Mesodermal cell (in vitro differentiated cells): ENCODE measurements around the gene APOBEC4.
"Not testable (repeated sequence)": the region's sequence is repeated elsewhere in the genome, so short reads cannot be mapped to it uniquely, and the experiment has no call there.

Experiments
- H3K27ac ChIP-seq: 2 replicates; pipeline ENCODE4 v1.7.0; 2013; ENCODE audit warnings: mild to moderate bottlenecking, low read depth, low read length, moderate library complexity; ENCODE audit not compliant: severe bottlenecking
- H3K36me3 ChIP-seq: 2 replicates; pipeline ENCODE4 v1.7.1; 2013; ENCODE audit warnings: mild to moderate bottlenecking, low read length, moderate library complexity; ENCODE audit not compliant: control insufficient read depth, insufficient read depth
- H3K4me1 ChIP-seq: one replicate; pipeline ENCODE4 v1.7.1; 2013; ENCODE audit warnings: mild to moderate bottlenecking, low read length; ENCODE audit not compliant: insufficient read depth, control insufficient read depth, poor library complexity, severe bottlenecking
- H3K4me3 ChIP-seq: 2 replicates; pipeline ENCODE4 v1.7.0; 2013; ENCODE audit warnings: low read length, control low read depth, mild to moderate bottlenecking; ENCODE audit not compliant: insufficient read depth, poor library complexity, severe bottlenecking; ENCODE audit errors: extremely low read depth
- H3K9me3 ChIP-seq: 2 replicates; pipeline ENCODE4 v1.7.1; 2013; ENCODE audit warnings: mild to moderate bottlenecking, low read length, moderate library complexity; ENCODE audit not compliant: control insufficient read depth
- WGBS, 2 experiments: methylation state at CpG; one replicate each; pipeline ENCODE4 v1.1.5; 2013; ENCODE audit warnings: missing lambda C conversion rate in 2 of 2; ENCODE audit not compliant: insufficient coverage in 2 of 2; 5-methylcytosine and 5-hydroxymethylcytosine counted together

Gene APOBEC4

GRCh38 chr1:183612975-183613374 lies 40.1 kb downstream of the APOBEC4 start:
- H3K4me3 ChIP-seq, H3K4me1 ChIP-seq, H3K36me3 ChIP-seq, H3K9me3 ChIP-seq, H3K27ac ChIP-seq: not testable (repeated sequence)
- 100% methylated on average over 1 of the region's 3 CpGs; no CpG with 5 or more reads in 1 of the 2 experiments for WGBS, 2 experiments

DNA sequence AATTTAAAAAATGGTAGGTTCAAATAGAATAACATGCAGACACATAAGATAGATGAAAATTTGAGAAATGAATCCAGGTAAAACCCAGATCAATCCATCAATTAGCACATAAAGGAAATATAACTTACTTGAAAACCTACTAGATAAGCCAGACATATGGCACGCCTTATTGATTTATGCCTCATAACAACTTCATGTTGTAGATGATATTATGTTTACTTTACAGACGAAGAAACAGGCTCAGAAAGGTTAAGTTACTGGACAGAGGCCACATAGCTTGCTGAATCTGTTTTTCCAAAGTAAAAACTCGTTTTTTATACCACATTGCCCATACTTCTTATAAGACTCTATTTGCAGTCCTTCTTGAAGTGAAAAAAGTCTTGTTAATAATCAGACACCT lies 40.7 kb downstream of the APOBEC4 start:
- WGBS, 2 experiments = no CpG with 5 or more reads among the region's 3 CpGs
- Histone ChIP-seq H3K9me3 (no peaks in the 10 kb centered on the region), H3K4me3 (no peak overlapping the region), H3K4me1 (no peaks in the 10 kb centered on the region), H3K27ac (no peak overlapping the region), H3K36me3 (no peaks in the 10 kb centered on the region)

DNA sequence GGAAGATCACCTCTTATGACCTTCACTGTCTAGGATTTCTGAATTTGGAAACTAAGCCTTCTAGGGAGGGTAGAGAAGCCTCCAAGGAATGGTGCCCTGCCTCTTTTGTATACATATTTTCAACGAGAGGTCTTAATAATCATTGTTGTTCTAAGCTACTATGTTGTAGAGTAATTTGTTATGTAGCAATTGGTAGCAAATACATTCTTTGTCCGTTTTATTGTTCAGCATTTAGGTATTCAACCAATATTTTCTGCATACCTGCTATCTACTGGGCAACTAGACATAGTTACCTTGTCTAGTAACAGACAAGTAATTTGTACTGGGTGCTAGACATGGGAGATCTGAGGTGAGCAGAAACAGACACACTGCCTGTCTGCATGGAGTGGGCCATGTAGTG lies 42.1 kb downstream of the APOBEC4 start:
- WGBS, 2 experiments = no CpG with 5 or more reads among the region's 2 CpGs
- Histone ChIP-seq H3K4me3 (no peak overlapping the region), H3K4me1 (no peaks in the 10 kb centered on the region), H3K36me3 (no peaks in the 10 kb centered on the region), H3K27ac (no peak overlapping the region), H3K9me3 (no peaks in the 10 kb centered on the region)

DNA sequence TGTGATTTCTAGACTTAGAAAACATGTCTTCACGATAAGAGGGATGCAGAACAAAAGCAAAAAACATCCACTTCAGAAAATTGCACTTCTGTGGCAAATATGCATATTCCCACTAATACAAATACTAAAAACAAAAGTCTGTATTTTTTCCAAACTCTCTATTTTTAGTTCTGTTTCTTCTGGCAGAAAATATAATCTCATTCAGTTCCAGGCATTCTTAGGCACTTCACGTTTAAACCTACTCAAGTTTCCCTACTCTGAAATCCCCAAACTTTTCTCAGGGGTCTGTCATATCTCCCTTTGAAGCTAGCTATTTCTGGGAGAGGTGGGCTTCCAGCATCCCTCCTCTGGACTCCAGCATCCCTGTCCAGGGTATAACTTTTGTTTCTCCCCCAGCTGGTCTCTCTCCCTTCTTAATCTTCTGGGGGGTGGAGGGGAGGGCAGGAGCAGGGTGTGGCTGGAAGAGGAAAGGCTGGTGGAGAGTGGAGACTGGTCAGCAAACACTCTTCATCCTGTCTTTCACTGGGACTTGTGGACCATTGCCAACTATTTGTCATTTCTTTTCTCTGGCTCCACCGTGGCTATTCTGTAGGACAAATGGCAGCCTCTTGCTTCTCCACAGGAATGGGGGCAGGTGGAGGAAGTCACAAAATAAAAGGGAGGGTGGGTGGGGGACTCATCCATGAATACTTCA lies 43.2 kb downstream of the APOBEC4 start:
- H3K27ac ChIP-seq = no peak overlapping the region
- WGBS, 2 experiments = 17 to 90% methylated on average over 1 to 2 of the region's 3 CpGs
- no peaks in the 10 kb centered on the region for H3K4me1 ChIP-seq
- no peak overlapping the region for H3K4me3 ChIP-seq
- H3K36me3 ChIP-seq = no peaks in the 10 kb centered on the region
- no peaks in the 10 kb centered on the region for H3K9me3 ChIP-seq

GRCh38 chr1:183609313-183609712 lies 43.8 kb downstream of the APOBEC4 start:
- no peak overlapping the region for H3K4me3 ChIP-seq
- WGBS, 2 experiments = 53 to 94% methylated on average over 2 to 3 of the region's 5 CpGs
- no peaks in the 10 kb centered on the region for H3K36me3 ChIP-seq
- H3K4me1 ChIP-seq = no peaks in the 10 kb centered on the region
- H3K9me3 ChIP-seq = no peaks in the 10 kb centered on the region
- no peak overlapping the region for H3K27ac ChIP-seq

DNA sequence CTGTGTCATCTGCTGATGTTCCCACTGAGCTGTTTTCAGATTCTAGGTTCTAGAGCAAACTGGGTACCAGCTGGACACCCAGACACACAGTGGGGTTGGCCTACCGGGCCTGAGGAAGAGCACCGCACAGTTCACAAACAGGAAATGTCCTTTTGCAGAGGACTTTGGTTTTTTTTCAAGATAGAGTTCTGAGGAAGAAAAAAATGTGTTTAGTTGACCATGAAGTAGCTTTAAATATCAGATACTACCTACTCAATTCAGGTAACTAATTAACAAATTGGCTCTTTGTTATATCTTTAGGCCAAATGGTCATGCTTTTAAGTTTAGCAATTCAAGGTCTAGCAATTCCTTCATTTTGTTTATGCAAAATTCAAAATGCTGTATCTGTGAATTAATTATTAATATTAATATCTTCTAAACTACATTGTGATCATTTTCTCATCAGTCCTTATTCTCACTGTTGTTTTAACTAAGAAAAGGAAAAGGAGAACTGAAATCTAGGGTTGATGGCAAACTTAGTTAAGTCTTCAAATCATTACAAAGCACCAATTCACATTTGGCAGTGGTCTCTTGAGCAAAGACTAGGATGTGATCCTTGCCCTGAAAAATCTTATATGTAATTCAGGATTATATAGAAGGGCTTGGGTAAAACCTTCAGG lies 45.7 kb downstream of the APOBEC4 start:
- no peaks in the 10 kb centered on the region for H3K36me3 ChIP-seq
- WGBS, 2 experiments = 94 to 100% methylated on average over 1 to 2 of the region's 2 CpGs
- H3K9me3 ChIP-seq = no peaks in the 10 kb centered on the region
- no peak overlapping the region for H3K27ac ChIP-seq
- no peaks in the 10 kb centered on the region for H3K4me1 ChIP-seq
- no peak overlapping the region for H3K4me3 ChIP-seq

GRCh38 chr1:183605904-183606303 lies 47.2 kb downstream of the APOBEC4 start:
- Histone ChIP-seq H3K9me3 (no peaks in the 10 kb centered on the region), H3K36me3 (no peaks in the 10 kb centered on the region), H3K4me3 (no peak overlapping the region), H3K27ac (no peak overlapping the region), H3K4me1 (no peaks in the 10 kb centered on the region)
- 79 to 100% methylated on average over 2 of the region's 2 CpGs for WGBS, 2 experiments

- 92% methylated on average over 6 of the region's 8 CpGs; no CpG with 5 or more reads in 1 of the 2 experiments for WGBS, 2 experiments
- Histone ChIP-seq H3K36me3 (no peaks in the 10 kb centered on the region), H3K9me3 (no peaks in the 10 kb centered on the region), H3K27ac (no peak overlapping the region), H3K4me3 (no peak overlapping the region), H3K4me1 (no peaks in the 10 kb centered on the region)
These were observed 48.3 kb downstream of the APOBEC4 start for GRCh38 chr1:183604815-183605214.

DNA sequence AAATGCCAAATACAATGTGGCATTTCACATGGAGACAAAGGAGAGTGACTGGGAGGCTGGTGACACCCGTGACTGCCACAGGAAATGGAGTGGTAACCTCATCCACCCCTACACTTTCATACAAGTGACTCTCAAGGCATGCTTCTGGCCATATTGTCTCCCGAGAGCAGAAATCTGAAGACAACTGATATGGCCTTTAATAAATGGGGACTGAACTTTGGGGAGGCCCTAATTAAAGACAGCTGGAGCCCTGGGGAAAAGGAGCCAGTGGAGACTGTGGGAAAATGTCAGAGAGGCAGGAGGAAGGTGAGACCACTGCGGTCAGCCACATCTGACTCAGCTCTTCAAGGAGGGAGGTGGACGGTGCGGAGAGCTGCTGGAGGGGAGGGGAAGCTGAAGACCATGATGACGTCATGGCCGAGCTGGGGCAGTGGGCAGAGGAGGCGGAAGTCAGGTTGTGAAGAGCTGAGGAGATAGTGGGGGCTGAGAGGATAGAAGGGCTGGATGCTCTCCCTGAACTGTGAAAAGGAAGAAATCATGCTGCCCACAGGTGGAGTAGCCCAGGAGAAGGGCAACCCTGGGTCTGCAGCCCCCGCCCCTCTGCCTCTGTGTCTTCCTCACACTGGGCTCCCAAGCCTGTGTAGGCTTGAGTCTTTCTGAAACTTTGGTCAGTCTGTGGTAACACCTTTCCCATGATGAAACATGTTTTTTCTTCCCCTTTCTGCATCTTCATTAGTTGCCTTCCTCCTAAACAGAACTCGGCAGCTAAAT lies 48.9 kb downstream of the APOBEC4 start:
- Histone ChIP-seq H3K9me3 (no peaks in the 10 kb centered on the region), H3K27ac (no peak overlapping the region), H3K36me3 (no peaks in the 10 kb centered on the region), H3K4me3 (no peak overlapping the region), H3K4me1 (no peaks in the 10 kb centered on the region)
- WGBS, 2 experiments = 79 to 81% methylated on average over 7 to 9 of the region's 10 CpGs

DNA sequence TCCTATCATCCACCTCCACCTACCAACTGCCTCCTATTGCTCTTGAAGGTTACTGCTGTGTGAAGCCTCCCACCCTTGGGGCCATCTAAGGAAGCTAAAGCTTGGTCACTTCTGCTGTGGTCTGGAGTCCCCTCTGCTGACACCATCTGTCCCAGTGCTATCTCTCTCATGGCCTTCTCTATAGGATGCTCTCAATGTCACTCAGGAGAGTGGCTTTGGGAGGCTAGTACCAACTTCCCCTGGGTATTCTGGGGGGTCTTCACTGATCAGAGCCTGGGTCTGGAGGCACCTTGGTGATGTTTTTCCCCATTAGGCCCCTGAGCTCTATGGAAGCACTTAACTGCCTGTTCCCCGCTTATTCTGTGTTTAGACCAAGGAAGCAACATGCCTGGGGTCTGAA lies 50.6 kb downstream of the APOBEC4 start:
- Histone ChIP-seq H3K27ac (no peak overlapping the region), H3K4me1 (no peaks in the 10 kb centered on the region), H3K9me3 (no peaks in the 10 kb centered on the region), H3K36me3 (no peaks in the 10 kb centered on the region), H3K4me3 (no peak overlapping the region)
- WGBS, 2 experiments = 100% methylated on average over 1 of the region's 1 CpG
